K562 (cell line): ENCODE measurements around the gene ZNF581. TPM values are rescaled to one million over a fixed set of nuclear protein-coding genes. Genes with fewer than 3 reads are reported as not detected.
A peak's percentile ranks its signal among the peaks of the same experiment; 100 is the strongest.

Source experiments
- RBBP5 ChIP-seq: fragments of 200-600 bp; sonication (generic); IDR thresholded peaks from 2 replicates; pipeline ENCODE4 v1.6.1; 2012; ENCODE audit warnings: borderline replicate concordance, mild to moderate bottlenecking, low read length, control low read depth, inconsistent platforms; ENCODE audit not compliant: insufficient read depth, poor library complexity, severe bottlenecking
- RBM39 ChIP-seq: fragments of 200-400 bp; formaldehyde crosslinking; optimal IDR thresholded peaks from 2 replicates; pipeline ENCODE3; 2018; ENCODE audit warnings: low read depth, low read length
- SAP30 ChIP-seq: fragments of 200-600 bp; sonication (generic); IDR thresholded peaks from 2 replicates; pipeline ENCODE4 v1.6.1; 2012; ENCODE audit warnings: borderline replicate concordance, low read depth, mild to moderate bottlenecking, moderate library complexity, low read length, control low read depth, inconsistent platforms; ENCODE audit not compliant: insufficient read depth, poor library complexity, severe bottlenecking
- USF1 ChIP-seq: sonication (generic); formaldehyde crosslinking; IDR thresholded peaks from 2 replicates; pipeline ENCODE4 v1.9.0; 2022; ENCODE audit warnings: mild to moderate bottlenecking, missing genetic modification reagents
- ZBTB40 ChIP-seq, 2 experiments: fragments of 450-650 bp in 1 of 2; sonication (generic) in 1 of 2; formaldehyde crosslinking in 1 of 2; IDR thresholded peaks; 2 replicates each; pipeline versions ENCODE4 v1.7.1 to v1.9.0; 2016 to 2022; ENCODE audit warnings: inconsistent platforms in 1 of 2, mild to moderate bottlenecking in 1 of 2, missing genetic modification reagents in 1 of 2
- ZNF668 ChIP-seq: fragments of 250-450 bp; sonication (Bioruptor Pico); IDR thresholded peaks from 2 replicates; pipeline ENCODE4 v1.8.0; 2022; ENCODE audit warnings: mild to moderate bottlenecking, inconsistent platforms
- ZNF766 ChIP-seq: fragments of 200-800 bp; sonication (Bioruptor generic); conservative IDR thresholded peaks from 2 replicates; pipeline ENCODE4 v1.6.1; 2016; ENCODE audit warnings: missing genetic modification characterization, missing compliant biosample characterization
- polyA plus RNA-seq, 8 experiments: library from polyadenylated mRNA; depleted of rRNA in 4 of 8; stranded (reverse) in 5 of 8; unstranded in 3 of 8; fragments of >200 nt; fragmentation: Nextera tagmentation in 2 of 8; fragmentation: Illumina TruSeq in 1 of 8; extraction: Ambion mirVana in 2 of 8; extraction: Trizol in 1 of 8; gene quantifications; 2 replicates each; pipeline versions ENCODE4 v1.2.1 to v1.2.3, GENCODE V29; 2011 to 2014; ENCODE audit warnings: inconsistent platforms in 1 of 8, missing spikeins in 1 of 8
- total RNA-seq, 7 experiments: library from RNA; depleted of rRNA in 6 of 7; stranded (reverse); fragments of >200 nt in 6 of 7; fragmentation: Illumina TruSeq in 2 of 7; extraction: Trizol in 2 of 7; gene quantifications; 2 replicates each; pipeline versions ENCODE4 v1.2.1 to v1.2.3, GENCODE V29; 2011 to 2021; ENCODE audit warnings: low replicate concordance in 1 of 7

Gene ZNF581
- total and polyA plus RNA-seq, 9 of the 15 experiments (the other 6 are each of a cell fraction or from before 2014, with no cell fraction given) = 2.4 to 39.4 (median 15.4) TPM

GRCh38 chr19:55674841-55675660, 31.6 kb downstream of the ZNF581 start, which contains the start of gene EPN1 (continued):
- TF ChIP-seq RBBP5 (peak; percentile 91), RBM39 (no peak), SAP30 (peak; percentile 23), ZNF766 (CRISPR knock-in tag) (0 out of 2 replicates have a peak, but pooled peaks have one; percentile 23), ZNF668 (CRISPR knock-in tag) (no peak), ZBTB40 (IDR thresholded peaks at IDR 0.05) (peak; percentile 99), ZBTB40 (CRISPR knock-in tag; IDR thresholded peaks at IDR 0.05) (no peak), USF1 (CRISPR knock-in tag) (no peak)
